KOPT-K1 (cell line): ENCODE measurements around the gene ASGR1.
"Not testable (repeated sequence)": the region's sequence is repeated elsewhere in the genome, so short reads cannot be mapped to it uniquely, and the experiment has no call there.

Experiments
- H3K27ac ChIP-seq: fragments of 200-600 bp; sonication (generic); 2 replicates; pipeline ENCODE4 v1.5.1; 2016; ENCODE audit warnings: antibody characterized with exemption, mild to moderate bottlenecking, low read depth, low read length; ENCODE audit not compliant: poor library complexity, severe bottlenecking
- H3K36me3 ChIP-seq: fragments of 200-600 bp; sonication (generic); 2 replicates; pipeline ENCODE4 v1.5.1; 2017; ENCODE audit warnings: antibody characterized with exemption, mild to moderate bottlenecking, low read length, moderate library complexity; ENCODE audit not compliant: insufficient read depth
- H3K9me3 ChIP-seq: fragments of 200-600 bp; sonication (generic); 2 replicates; pipeline ENCODE4 v1.5.1; 2017; ENCODE audit warnings: antibody characterized with exemption, low read length, mild to moderate bottlenecking; ENCODE audit not compliant: insufficient read depth, poor library complexity, severe bottlenecking

The ASGR1 gene

GRCh38 chr17:7183433-7184090 is 4.4 kb upstream of the ASGR1 start:
- Histone ChIP-seq H3K27ac (no peak overlapping the region), H3K36me3 (no peaks in the 10 kb centered on the region), H3K9me3 (no peaks in the 10 kb centered on the region)

- H3K9me3 ChIP-seq, H3K27ac ChIP-seq, H3K36me3 ChIP-seq: not testable (repeated sequence)
These were observed 2.9 kb upstream of the ASGR1 start for GRCh38 chr17:7182101-7182500.

- no peaks in the 10 kb centered on the region for H3K36me3 ChIP-seq
- H3K9me3 ChIP-seq: peaks cover 5% of the 10 kb centered on the region
- no peak overlapping the region for H3K27ac ChIP-seq
These were observed 225 bp downstream of the ASGR1 start for GRCh38 chr17:7178973-7179316.

GRCh38 chr17:7177954-7178477 is 1.2 kb downstream of the ASGR1 start:
- Histone ChIP-seq H3K36me3 (no peaks in the 10 kb centered on the region), H3K27ac (no peak overlapping the region), H3K9me3 (peaks cover 5% of the 10 kb centered on the region)

GRCh38 chr17:7177191-7177953 is 1.8 kb downstream of the ASGR1 start:
- Histone ChIP-seq H3K36me3 (no peaks in the 10 kb centered on the region), H3K9me3 (peaks cover 5% of the 10 kb centered on the region), H3K27ac (no peak overlapping the region)

GRCh38 chr17:7176841-7177190 is 2.4 kb downstream of the ASGR1 start:
- Histone ChIP-seq H3K9me3 (peaks cover 5% of the 10 kb centered on the region), H3K36me3 (no peaks in the 10 kb centered on the region), H3K27ac (no peak overlapping the region)

GRCh38 chr17:7176107-7176840 is 2.9 kb downstream of the ASGR1 start:
- Histone ChIP-seq H3K36me3 (no peaks in the 10 kb centered on the region), H3K27ac (no peak overlapping the region), H3K9me3 (peaks cover 5% of the 10 kb centered on the region)

GRCh38 chr17:7175330-7175733 is 3.8 kb downstream of the ASGR1 start:
- Histone ChIP-seq H3K9me3 (peaks cover 5% of the 10 kb centered on the region), H3K27ac (no peak overlapping the region), H3K36me3 (no peaks in the 10 kb centered on the region)

GRCh38 chr17:7174603-7175326 is 4.4 kb downstream of the ASGR1 start:
- no peak overlapping the region for H3K27ac ChIP-seq
- peaks cover 5% of the 10 kb centered on the region for H3K9me3 ChIP-seq
- H3K36me3 ChIP-seq: no peaks in the 10 kb centered on the region

- peaks cover 10% of the 10 kb centered on the region for H3K9me3 ChIP-seq
- no peak overlapping the region for H3K27ac ChIP-seq
- H3K36me3 ChIP-seq: no peaks in the 10 kb centered on the region
These were observed 5.2 kb downstream of the ASGR1 start for GRCh38 chr17:7173687-7174602.

GRCh38 chr17:7172522-7173191 is 6.5 kb downstream of the ASGR1 start:
- not testable (repeated sequence) for H3K27ac ChIP-seq, H3K36me3 ChIP-seq
- peaks cover 18% of the 10 kb centered on the region for H3K9me3 ChIP-seq

GRCh38 chr17:7169565-7169908 is 9.6 kb downstream of the ASGR1 start:
- H3K36me3 ChIP-seq, H3K27ac ChIP-seq: not testable (repeated sequence)
- peaks cover 14% of the 10 kb centered on the region for H3K9me3 ChIP-seq

- not testable (repeated sequence) for H3K27ac ChIP-seq, H3K36me3 ChIP-seq
- H3K9me3 ChIP-seq: peaks cover 14% of the 10 kb centered on the region
These were observed 10.2 kb downstream of the ASGR1 start for GRCh38 chr17:7168841-7169564.
